ENCODE results near the gene RRP12. TPM values are rescaled to one million over a fixed set of nuclear protein-coding genes. Genes with fewer than 3 reads are reported as not detected.

Gene RRP12
- total and polyA plus RNA-seq, 9 of the 15 experiments (the other 6 are each of a cell fraction or from before 2014, with no cell fraction given), result 4.6 to 68.2 (median 21.8) TPM

DNA sequence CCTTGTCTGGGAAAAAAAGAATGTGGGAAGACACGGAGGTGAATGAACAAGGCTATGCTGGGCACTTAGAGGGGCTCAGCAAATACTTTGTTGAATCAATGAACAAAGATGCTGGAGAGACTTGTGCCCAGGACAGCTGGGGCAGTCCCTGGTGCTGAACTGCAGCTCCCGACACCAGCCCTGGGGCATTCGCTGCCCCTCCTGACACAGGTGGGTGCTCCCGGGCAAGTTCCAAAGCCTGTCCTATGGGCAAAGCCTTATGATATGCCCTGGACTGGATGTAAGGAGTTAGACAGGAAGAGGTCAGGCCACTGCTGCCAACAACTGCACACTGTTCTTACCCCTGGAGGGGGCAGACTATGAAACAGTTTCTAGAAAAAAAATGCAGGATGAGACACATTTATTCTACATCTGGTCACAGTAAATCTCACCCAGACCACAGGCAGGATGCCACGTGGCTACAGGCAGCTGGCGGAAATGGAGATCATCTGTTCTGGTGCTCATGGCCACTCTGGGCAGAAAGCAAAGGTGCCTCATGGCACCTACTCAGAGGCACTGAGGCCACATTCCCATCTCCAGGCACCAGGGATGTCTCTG lies 44.7 kb downstream of the RRP12 start (continued):
- TF ChIP-seq, protein P1, sequence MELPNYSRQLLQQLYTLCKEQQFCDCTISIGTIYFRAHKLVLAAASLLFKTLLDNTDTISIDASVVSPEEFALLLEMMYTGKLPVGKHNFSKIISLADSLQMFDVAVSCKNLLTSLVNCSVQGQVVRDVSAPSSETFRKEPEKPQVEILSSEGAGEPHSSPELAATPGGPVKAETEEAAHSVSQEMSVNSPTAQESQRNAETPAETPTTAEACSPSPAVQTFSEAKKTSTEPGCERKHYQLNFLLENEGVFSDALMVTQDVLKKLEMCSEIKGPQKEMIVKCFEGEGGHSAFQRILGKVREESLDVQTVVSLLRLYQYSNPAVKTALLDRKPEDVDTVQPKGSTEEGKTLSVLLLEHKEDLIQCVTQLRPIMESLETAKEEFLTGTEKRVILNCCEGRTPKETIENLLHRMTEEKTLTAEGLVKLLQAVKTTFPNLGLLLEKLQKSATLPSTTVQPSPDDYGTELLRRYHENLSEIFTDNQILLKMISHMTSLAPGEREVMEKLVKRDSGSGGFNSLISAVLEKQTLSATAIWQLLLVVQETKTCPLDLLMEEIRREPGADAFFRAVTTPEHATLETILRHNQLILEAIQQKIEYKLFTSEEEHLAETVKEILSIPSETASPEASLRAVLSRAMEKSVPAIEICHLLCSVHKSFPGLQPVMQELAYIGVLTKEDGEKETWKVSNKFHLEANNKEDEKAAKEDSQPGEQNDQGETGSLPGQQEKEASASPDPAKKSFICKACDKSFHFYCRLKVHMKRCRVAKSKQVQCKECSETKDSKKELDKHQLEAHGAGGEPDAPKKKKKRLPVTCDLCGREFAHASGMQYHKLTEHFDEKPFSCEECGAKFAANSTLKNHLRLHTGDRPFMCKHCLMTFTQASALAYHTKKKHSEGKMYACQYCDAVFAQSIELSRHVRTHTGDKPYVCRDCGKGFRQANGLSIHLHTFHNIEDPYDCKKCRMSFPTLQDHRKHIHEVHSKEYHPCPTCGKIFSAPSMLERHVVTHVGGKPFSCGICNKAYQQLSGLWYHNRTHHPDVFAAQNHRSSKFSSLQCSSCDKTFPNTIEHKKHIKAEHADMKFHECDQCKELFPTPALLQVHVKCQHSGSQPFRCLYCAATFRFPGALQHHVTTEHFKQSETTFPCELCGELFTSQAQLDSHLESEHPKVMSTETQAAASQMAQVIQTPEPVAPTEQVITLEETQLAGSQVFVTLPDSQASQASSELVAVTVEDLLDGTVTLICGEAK (IDR thresholded peaks at IDR 0.05), result no peak
- TF ChIP-seq, protein P1 (CRISPR knock-in tag; IDR thresholded peaks at IDR 0.05), result no peak
- TF ChIP-seq NR1H2 (CRISPR knock-in tag; IDR thresholded peaks at IDR 0.05) (no peak), SMAD2 (IDR thresholded peaks at IDR 0.05; ENCODE audit: low read depth, low read length) (no peak), PML (IDR thresholded peaks at IDR 0.05; ENCODE audit: low read length) (no peak), SMARCC2 (IDR thresholded peaks at IDR 0.05; ENCODE audit: low read depth) (no peak)
- TF ChIP-seq, protein P2, sequence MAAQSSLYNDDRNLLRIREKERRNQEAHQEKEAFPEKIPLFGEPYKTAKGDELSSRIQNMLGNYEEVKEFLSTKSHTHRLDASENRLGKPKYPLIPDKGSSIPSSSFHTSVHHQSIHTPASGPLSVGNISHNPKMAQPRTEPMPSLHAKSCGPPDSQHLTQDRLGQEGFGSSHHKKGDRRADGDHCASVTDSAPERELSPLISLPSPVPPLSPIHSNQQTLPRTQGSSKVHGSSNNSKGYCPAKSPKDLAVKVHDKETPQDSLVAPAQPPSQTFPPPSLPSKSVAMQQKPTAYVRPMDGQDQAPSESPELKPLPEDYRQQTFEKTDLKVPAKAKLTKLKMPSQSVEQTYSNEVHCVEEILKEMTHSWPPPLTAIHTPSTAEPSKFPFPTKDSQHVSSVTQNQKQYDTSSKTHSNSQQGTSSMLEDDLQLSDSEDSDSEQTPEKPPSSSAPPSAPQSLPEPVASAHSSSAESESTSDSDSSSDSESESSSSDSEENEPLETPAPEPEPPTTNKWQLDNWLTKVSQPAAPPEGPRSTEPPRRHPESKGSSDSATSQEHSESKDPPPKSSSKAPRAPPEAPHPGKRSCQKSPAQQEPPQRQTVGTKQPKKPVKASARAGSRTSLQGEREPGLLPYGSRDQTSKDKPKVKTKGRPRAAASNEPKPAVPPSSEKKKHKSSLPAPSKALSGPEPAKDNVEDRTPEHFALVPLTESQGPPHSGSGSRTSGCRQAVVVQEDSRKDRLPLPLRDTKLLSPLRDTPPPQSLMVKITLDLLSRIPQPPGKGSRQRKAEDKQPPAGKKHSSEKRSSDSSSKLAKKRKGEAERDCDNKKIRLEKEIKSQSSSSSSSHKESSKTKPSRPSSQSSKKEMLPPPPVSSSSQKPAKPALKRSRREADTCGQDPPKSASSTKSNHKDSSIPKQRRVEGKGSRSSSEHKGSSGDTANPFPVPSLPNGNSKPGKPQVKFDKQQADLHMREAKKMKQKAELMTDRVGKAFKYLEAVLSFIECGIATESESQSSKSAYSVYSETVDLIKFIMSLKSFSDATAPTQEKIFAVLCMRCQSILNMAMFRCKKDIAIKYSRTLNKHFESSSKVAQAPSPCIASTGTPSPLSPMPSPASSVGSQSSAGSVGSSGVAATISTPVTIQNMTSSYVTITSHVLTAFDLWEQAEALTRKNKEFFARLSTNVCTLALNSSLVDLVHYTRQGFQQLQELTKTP (IDR thresholded peaks at IDR 0.05; ENCODE audit: low read depth in 1 of 2, partially characterized antibody in 2 of 2), result no peak
- TF ChIP-seq, protein P3, sequence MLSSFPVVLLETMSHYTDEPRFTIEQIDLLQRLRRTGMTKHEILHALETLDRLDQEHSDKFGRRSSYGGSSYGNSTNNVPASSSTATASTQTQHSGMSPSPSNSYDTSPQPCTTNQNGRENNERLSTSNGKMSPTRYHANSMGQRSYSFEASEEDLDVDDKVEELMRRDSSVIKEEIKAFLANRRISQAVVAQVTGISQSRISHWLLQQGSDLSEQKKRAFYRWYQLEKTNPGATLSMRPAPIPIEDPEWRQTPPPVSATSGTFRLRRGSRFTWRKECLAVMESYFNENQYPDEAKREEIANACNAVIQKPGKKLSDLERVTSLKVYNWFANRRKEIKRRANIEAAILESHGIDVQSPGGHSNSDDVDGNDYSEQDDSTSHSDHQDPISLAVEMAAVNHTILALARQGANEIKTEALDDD (IDR thresholded peaks at IDR 0.05), result no peak

Measured in K562 (cell line).